WTC11 (cell line): ENCODE results near the gene FKBP5. TPM values are rescaled to one million over a fixed set of nuclear protein-coding genes. Genes with fewer than 3 reads are reported as not detected.

Experiments
- ATAC-seq: fragments of 200-7000 bp; cut with Tn5 transposase; 2 replicates; pipeline ENCODE4 v1.10.0; 2021; ENCODE audit warnings: mild to moderate bottlenecking, moderate library complexity
- CTCF ChIA-PET: fragments of 300-600 bp; sonication (Branson Sonifier 250); formaldehyde crosslinking; loops from one replicate; lab custom pipeline; 2021; ENCODE audit warnings: antibody characterized with exemption; lab: Charles Lee
- POLR2A ChIA-PET: fragments of 350-600 bp; sonication (Branson Sonifier 250); formaldehyde crosslinking; loops from one replicate; lab custom pipeline; 2021; ENCODE audit warnings: antibody characterized with exemption; lab: Charles Lee
- DNase-seq: peaks from one replicate; pipeline ENCODE4 v3.0.0; 2021; ENCODE audit warnings: low spot score
- H3K27ac Mint-ChIP-seq: 2 replicates; pipeline ENCODE4 v1.8.0; 2021; ENCODE audit warnings: mixed read lengths
- H3K27me3 Mint-ChIP-seq: 2 replicates; pipeline ENCODE4 v1.8.0; 2021; ENCODE audit warnings: low read depth, mild to moderate bottlenecking, moderate library complexity, mixed read lengths
- H3K36me3 Mint-ChIP-seq: 2 replicates; pipeline ENCODE4 v1.8.0; 2021; ENCODE audit warnings: mixed read lengths
- H3K4me1 Mint-ChIP-seq: 2 replicates; pipeline ENCODE4 v1.8.0; 2022; ENCODE audit warnings: mixed read lengths
- H3K4me3 Mint-ChIP-seq: 2 replicates; pipeline ENCODE4 v1.8.0; 2021; ENCODE audit warnings: mild to moderate bottlenecking, moderate library complexity, mixed read lengths
- H3K9me3 Mint-ChIP-seq: 2 replicates; pipeline ENCODE4 v1.8.0; 2021; ENCODE audit warnings: mixed read lengths
- ATF1 ChIP-seq: sonication (generic); formaldehyde crosslinking; IDR thresholded peaks from 2 replicates; pipeline ENCODE4 v1.8.1; 2023; ENCODE audit warnings: mild to moderate bottlenecking, moderate library complexity, missing genetic modification reagents
- CREB1 ChIP-seq: sonication (generic); formaldehyde crosslinking; IDR thresholded peaks from 2 replicates; pipeline ENCODE4 v1.8.0; 2023; ENCODE audit warnings: mild to moderate bottlenecking, missing genetic modification reagents
- FOXK1 ChIP-seq: sonication (generic); formaldehyde crosslinking; IDR thresholded peaks from 2 replicates; pipeline ENCODE4 v1.8.0; 2022; ENCODE audit warnings: mild to moderate bottlenecking, moderate library complexity, missing genetic modification reagents
- HMGA2 ChIP-seq: fragments of 250-450 bp; sonication (Bioruptor Pico); IDR thresholded peaks from 2 replicates; pipeline ENCODE4 v1.4.0; 2021; ENCODE audit warnings: mild to moderate bottlenecking, moderate library complexity
- NFYB ChIP-seq: sonication (generic); formaldehyde crosslinking; conservative IDR thresholded peaks from 2 replicates; pipeline ENCODE4 v1.8.0; 2022; ENCODE audit warnings: low read depth, missing genetic modification reagents
- OVOL2 ChIP-seq: fragments of 250-450 bp; sonication (Bioruptor Pico); IDR thresholded peaks from 2 replicates; pipeline ENCODE4 v1.9.0; 2021; ENCODE audit warnings: mild to moderate bottlenecking, borderline replicate concordance
- PRRX2 ChIP-seq: fragments of 250-450 bp; sonication (Bioruptor Pico); IDR thresholded peaks from 2 replicates; pipeline ENCODE4 v1.8.0; 2021; ENCODE audit warnings: mild to moderate bottlenecking
- SOX15 ChIP-seq: fragments of 250-450 bp; sonication (Bioruptor Pico); IDR thresholded peaks from 2 replicates; pipeline ENCODE4 v1.9.0; 2021; ENCODE audit warnings: mild to moderate bottlenecking
- SP1 ChIP-seq: sonication (generic); formaldehyde crosslinking; conservative IDR thresholded peaks from 2 replicates; pipeline ENCODE4 v1.8.1; 2022; ENCODE audit warnings: missing genetic modification reagents
- total RNA-seq: library from RNA; stranded (reverse); gene quantifications from 3 replicates; pipeline ENCODE4 v1.2.3, GENCODE V29; 2021
- TF ChIP-seq, protein P1 (sequence below): sonication (generic); formaldehyde crosslinking; conservative IDR thresholded peaks from 2 replicates; pipeline ENCODE4 v1.8.1; 2023; ENCODE audit warnings: mild to moderate bottlenecking, low read depth, missing genetic modification reagents, moderate library complexity
- TF ChIP-seq, protein P2 (sequence below): sonication (generic); formaldehyde crosslinking; IDR thresholded peaks from 2 replicates; pipeline ENCODE4 v1.8.0; 2022; ENCODE audit warnings: mild to moderate bottlenecking, missing genetic modification reagents
- TF ChIP-seq, protein P3 (sequence below): sonication (generic); formaldehyde crosslinking; IDR thresholded peaks from 2 replicates; pipeline ENCODE4 v1.8.0; 2022; ENCODE audit warnings: mild to moderate bottlenecking, missing genetic modification reagents
- TF ChIP-seq, protein P4 (sequence below): fragments of 200-600 bp; IDR thresholded peaks from 2 replicates; pipeline ENCODE4 v1.8.0; 2022; ENCODE audit warnings: antibody characterized with exemption
- TF ChIP-seq, protein P5 (sequence below): sonication (generic); formaldehyde crosslinking; IDR thresholded peaks from 2 replicates; pipeline ENCODE4 v1.8.1; 2023; ENCODE audit warnings: mild to moderate bottlenecking, missing genetic modification reagents
- TF ChIP-seq, protein P6 (sequence below): sonication (generic); formaldehyde crosslinking; IDR thresholded peaks from 2 replicates; pipeline ENCODE4 v1.8.0; 2022; ENCODE audit warnings: missing genetic modification reagents
- TF ChIP-seq, protein P7 (sequence below): sonication (generic); formaldehyde crosslinking; IDR thresholded peaks from 2 replicates; pipeline ENCODE4 v1.8.0; 2022; ENCODE audit warnings: mild to moderate bottlenecking, missing genetic modification reagents
- TF ChIP-seq, protein P8 (sequence below): fragments of 250-450 bp; sonication (Bioruptor Pico); IDR thresholded peaks from 2 replicates; pipeline ENCODE4 v1.9.0; 2021; ENCODE audit warnings: mild to moderate bottlenecking, borderline replicate concordance

The FKBP5 gene
- total RNA-seq, 1 experiment from 2014 or later = 27.2 TPM

DNA sequence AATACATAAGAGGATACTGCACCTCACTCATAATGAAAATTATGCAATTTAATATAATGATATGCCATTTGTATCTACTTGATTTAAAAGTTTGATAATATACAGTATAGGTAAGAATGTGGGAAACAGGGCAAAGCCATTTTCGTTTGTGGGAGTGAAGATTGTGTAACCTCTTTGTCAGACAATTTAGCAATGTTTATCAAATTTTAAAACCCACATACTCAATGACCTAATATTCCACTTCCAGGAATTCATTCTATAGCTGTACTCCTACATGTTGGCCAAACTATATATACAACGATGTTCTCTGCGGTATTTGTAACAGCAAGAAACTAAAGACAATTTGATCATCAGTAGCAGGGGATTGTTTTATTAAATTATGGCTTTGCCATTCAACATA lies 17.8 kb upstream of the FKBP5 start (continued):
- TF ChIP-seq, protein P1, sequence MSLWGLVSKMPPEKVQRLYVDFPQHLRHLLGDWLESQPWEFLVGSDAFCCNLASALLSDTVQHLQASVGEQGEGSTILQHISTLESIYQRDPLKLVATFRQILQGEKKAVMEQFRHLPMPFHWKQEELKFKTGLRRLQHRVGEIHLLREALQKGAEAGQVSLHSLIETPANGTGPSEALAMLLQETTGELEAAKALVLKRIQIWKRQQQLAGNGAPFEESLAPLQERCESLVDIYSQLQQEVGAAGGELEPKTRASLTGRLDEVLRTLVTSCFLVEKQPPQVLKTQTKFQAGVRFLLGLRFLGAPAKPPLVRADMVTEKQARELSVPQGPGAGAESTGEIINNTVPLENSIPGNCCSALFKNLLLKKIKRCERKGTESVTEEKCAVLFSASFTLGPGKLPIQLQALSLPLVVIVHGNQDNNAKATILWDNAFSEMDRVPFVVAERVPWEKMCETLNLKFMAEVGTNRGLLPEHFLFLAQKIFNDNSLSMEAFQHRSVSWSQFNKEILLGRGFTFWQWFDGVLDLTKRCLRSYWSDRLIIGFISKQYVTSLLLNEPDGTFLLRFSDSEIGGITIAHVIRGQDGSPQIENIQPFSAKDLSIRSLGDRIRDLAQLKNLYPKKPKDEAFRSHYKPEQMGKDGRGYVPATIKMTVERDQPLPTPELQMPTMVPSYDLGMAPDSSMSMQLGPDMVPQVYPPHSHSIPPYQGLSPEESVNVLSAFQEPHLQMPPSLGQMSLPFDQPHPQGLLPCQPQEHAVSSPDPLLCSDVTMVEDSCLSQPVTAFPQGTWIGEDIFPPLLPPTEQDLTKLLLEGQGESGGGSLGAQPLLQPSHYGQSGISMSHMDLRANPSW (CRISPR knock-in tag) = no peak
- TF ChIP-seq, protein P2, sequence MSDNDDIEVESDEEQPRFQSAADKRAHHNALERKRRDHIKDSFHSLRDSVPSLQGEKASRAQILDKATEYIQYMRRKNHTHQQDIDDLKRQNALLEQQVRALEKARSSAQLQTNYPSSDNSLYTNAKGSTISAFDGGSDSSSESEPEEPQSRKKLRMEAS (CRISPR knock-in tag) = no peak

DNA sequence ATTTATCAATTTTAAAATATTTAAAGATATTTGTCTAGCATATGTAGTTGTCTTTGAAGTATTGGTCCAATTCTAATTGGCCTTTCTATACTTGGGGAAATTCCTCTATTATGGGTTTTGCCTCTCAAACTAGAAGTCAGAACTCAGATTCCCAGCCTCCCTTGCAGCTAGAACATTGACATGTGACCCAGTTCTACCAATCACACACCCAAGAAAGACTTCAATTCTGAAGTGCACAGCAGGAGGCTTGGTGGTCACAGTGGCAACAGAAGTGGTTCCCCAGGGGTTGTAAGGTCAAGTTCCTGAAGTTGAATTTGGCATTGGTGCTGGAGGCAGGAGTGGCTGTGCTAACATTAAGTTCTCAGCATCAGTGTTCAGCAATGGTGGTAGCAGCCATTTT lies 14.8 kb upstream of the FKBP5 start:
- no peaks in the 10 kb centered on the region for H3K27me3 Mint-ChIP-seq
- peaks cover 2% of the 10 kb centered on the region; the same call in 1 of the 2 replicates for H3K36me3 Mint-ChIP-seq
- DNase-seq (no peak), ATAC-seq (no peak)
- POLR2A ChIA-PET = no interaction called here
- CTCF ChIA-PET = no interaction called here
- H3K27ac Mint-ChIP-seq = no peak overlapping the region
- peaks cover 10% of the 10 kb centered on the region for H3K9me3 Mint-ChIP-seq
- H3K4me1 Mint-ChIP-seq = no peaks in the 10 kb centered on the region
- no peak overlapping the region for H3K4me3 Mint-ChIP-seq
- TF ChIP-seq SP1 = no peak
- TF ChIP-seq, protein P3, sequence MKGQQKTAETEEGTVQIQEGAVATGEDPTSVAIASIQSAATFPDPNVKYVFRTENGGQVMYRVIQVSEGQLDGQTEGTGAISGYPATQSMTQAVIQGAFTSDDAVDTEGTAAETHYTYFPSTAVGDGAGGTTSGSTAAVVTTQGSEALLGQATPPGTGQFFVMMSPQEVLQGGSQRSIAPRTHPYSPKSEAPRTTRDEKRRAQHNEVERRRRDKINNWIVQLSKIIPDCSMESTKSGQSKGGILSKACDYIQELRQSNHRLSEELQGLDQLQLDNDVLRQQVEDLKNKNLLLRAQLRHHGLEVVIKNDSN (CRISPR knock-in tag) = peak; percentile 58
- TF ChIP-seq, protein P4, sequence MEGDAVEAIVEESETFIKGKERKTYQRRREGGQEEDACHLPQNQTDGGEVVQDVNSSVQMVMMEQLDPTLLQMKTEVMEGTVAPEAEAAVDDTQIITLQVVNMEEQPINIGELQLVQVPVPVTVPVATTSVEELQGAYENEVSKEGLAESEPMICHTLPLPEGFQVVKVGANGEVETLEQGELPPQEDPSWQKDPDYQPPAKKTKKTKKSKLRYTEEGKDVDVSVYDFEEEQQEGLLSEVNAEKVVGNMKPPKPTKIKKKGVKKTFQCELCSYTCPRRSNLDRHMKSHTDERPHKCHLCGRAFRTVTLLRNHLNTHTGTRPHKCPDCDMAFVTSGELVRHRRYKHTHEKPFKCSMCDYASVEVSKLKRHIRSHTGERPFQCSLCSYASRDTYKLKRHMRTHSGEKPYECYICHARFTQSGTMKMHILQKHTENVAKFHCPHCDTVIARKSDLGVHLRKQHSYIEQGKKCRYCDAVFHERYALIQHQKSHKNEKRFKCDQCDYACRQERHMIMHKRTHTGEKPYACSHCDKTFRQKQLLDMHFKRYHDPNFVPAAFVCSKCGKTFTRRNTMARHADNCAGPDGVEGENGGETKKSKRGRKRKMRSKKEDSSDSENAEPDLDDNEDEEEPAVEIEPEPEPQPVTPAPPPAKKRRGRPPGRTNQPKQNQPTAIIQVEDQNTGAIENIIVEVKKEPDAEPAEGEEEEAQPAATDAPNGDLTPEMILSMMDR = no peak
- TF ChIP-seq, protein P5, sequence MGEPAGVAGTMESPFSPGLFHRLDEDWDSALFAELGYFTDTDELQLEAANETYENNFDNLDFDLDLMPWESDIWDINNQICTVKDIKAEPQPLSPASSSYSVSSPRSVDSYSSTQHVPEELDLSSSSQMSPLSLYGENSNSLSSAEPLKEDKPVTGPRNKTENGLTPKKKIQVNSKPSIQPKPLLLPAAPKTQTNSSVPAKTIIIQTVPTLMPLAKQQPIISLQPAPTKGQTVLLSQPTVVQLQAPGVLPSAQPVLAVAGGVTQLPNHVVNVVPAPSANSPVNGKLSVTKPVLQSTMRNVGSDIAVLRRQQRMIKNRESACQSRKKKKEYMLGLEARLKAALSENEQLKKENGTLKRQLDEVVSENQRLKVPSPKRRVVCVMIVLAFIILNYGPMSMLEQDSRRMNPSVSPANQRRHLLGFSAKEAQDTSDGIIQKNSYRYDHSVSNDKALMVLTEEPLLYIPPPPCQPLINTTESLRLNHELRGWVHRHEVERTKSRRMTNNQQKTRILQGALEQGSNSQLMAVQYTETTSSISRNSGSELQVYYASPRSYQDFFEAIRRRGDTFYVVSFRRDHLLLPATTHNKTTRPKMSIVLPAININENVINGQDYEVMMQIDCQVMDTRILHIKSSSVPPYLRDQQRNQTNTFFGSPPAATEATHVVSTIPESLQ = no peak
- peak; percentile 47; the same call in 1 of the 2 replicates for TF ChIP-seq NFYB (CRISPR knock-in tag)
- TF ChIP-seq, protein P6, sequence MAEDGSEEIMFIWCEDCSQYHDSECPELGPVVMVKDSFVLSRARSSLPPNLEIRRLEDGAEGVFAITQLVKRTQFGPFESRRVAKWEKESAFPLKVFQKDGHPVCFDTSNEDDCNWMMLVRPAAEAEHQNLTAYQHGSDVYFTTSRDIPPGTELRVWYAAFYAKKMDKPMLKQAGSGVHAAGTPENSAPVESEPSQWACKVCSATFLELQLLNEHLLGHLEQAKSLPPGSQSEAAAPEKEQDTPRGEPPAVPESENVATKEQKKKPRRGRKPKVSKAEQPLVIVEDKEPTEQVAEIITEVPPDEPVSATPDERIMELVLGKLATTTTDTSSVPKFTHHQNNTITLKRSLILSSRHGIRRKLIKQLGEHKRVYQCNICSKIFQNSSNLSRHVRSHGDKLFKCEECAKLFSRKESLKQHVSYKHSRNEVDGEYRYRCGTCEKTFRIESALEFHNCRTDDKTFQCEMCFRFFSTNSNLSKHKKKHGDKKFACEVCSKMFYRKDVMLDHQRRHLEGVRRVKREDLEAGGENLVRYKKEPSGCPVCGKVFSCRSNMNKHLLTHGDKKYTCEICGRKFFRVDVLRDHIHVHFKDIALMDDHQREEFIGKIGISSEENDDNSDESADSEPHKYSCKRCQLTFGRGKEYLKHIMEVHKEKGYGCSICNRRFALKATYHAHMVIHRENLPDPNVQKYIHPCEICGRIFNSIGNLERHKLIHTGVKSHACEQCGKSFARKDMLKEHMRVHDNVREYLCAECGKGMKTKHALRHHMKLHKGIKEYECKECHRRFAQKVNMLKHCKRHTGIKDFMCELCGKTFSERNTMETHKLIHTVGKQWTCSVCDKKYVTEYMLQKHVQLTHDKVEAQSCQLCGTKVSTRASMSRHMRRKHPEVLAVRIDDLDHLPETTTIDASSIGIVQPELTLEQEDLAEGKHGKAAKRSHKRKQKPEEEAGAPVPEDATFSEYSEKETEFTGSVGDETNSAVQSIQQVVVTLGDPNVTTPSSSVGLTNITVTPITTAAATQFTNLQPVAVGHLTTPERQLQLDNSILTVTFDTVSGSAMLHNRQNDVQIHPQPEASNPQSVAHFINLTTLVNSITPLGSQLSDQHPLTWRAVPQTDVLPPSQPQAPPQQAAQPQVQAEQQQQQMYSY (CRISPR knock-in tag) = no peak
- TF ChIP-seq CREB1 (CRISPR knock-in tag) = no peak
- TF ChIP-seq OVOL2 (CRISPR knock-in tag) = no peak
- TF ChIP-seq SOX15 (CRISPR knock-in tag) = no peak
- TF ChIP-seq ATF1 (CRISPR knock-in tag) = no peak
- no peak for TF ChIP-seq PRRX2 (CRISPR knock-in tag)
- TF ChIP-seq, protein P7, sequence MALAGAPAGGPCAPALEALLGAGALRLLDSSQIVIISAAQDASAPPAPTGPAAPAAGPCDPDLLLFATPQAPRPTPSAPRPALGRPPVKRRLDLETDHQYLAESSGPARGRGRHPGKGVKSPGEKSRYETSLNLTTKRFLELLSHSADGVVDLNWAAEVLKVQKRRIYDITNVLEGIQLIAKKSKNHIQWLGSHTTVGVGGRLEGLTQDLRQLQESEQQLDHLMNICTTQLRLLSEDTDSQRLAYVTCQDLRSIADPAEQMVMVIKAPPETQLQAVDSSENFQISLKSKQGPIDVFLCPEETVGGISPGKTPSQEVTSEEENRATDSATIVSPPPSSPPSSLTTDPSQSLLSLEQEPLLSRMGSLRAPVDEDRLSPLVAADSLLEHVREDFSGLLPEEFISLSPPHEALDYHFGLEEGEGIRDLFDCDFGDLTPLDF (CRISPR knock-in tag) = no peak
- TF ChIP-seq HMGA2 (CRISPR knock-in tag) = no peak
- TF ChIP-seq FOXK1 (CRISPR knock-in tag) = no peak
- TF ChIP-seq, protein P8, sequence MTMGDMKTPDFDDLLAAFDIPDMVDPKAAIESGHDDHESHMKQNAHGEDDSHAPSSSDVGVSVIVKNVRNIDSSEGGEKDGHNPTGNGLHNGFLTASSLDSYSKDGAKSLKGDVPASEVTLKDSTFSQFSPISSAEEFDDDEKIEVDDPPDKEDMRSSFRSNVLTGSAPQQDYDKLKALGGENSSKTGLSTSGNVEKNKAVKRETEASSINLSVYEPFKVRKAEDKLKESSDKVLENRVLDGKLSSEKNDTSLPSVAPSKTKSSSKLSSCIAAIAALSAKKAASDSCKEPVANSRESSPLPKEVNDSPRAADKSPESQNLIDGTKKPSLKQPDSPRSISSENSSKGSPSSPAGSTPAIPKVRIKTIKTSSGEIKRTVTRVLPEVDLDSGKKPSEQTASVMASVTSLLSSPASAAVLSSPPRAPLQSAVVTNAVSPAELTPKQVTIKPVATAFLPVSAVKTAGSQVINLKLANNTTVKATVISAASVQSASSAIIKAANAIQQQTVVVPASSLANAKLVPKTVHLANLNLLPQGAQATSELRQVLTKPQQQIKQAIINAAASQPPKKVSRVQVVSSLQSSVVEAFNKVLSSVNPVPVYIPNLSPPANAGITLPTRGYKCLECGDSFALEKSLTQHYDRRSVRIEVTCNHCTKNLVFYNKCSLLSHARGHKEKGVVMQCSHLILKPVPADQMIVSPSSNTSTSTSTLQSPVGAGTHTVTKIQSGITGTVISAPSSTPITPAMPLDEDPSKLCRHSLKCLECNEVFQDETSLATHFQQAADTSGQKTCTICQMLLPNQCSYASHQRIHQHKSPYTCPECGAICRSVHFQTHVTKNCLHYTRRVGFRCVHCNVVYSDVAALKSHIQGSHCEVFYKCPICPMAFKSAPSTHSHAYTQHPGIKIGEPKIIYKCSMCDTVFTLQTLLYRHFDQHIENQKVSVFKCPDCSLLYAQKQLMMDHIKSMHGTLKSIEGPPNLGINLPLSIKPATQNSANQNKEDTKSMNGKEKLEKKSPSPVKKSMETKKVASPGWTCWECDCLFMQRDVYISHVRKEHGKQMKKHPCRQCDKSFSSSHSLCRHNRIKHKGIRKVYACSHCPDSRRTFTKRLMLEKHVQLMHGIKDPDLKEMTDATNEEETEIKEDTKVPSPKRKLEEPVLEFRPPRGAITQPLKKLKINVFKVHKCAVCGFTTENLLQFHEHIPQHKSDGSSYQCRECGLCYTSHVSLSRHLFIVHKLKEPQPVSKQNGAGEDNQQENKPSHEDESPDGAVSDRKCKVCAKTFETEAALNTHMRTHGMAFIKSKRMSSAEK (CRISPR knock-in tag) = no peak
